ENCODE measurements around the gene SLC6A4.

SLC6A4 gene

DNA sequence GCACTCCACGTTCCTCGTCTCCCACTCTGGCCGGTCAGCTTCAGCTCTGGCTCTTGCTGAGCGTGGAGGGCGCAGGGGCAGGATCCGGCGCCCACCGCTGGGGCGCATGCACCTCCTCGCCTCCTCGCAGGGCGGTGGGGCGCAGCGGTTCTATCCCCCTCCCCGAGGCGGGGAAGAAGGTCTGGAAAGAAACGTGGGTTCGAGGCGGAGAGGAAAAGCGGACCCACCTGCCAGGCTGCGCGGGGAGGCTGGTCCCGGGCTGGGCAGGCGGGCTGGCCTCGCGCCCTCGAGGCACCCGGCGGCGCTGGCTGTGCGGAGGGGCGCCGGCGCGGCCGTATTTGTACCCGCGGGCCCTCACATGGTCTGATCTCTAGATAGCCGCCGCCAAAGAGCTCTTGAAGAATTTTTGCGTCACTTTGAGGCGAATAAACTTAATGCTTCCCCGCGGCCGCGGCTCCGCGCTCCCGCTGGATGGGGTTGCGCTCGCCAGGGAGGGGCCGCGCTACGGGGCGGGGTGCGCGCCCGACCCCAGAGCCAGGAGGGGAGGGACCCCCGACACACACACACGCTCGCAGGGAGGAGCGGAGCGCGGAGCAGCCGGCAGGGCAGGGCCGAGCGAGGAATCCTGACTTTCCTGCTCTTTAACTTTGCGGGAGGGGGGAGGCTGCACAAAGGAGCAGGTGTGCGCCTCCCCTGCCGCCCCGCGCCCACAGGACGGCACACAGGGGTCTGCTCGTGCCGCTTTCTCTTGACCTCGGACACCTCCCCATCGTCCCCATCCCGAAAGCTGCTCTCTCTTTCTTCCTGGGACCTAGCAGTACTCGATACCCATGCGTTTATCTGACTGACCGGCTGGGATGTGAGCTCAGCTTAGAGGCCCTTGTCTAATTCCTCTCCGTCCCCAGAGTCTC is at the start of gene SLC6A4:
Gene SLC6A4 (minus strand): TSS at position 312 of the 911 bp plus-strand sequence. CDS start 13,739 bp downstream, outside the sequence.
- peak; percentile 45 for DNase-seq (ENCODE audit: extremely low spot score)
- ChIA-PET CTCF (interaction anchor here (0.7 to 8.3 kb wide), 20 partner anchors 10 to 241 kb away, joined by 3 to 55 read pairs (median 5); partner anchors contain the start of gene GOSR1), POLR2A (no interaction called here)
- TF ChIP-seq, protein P1, sequence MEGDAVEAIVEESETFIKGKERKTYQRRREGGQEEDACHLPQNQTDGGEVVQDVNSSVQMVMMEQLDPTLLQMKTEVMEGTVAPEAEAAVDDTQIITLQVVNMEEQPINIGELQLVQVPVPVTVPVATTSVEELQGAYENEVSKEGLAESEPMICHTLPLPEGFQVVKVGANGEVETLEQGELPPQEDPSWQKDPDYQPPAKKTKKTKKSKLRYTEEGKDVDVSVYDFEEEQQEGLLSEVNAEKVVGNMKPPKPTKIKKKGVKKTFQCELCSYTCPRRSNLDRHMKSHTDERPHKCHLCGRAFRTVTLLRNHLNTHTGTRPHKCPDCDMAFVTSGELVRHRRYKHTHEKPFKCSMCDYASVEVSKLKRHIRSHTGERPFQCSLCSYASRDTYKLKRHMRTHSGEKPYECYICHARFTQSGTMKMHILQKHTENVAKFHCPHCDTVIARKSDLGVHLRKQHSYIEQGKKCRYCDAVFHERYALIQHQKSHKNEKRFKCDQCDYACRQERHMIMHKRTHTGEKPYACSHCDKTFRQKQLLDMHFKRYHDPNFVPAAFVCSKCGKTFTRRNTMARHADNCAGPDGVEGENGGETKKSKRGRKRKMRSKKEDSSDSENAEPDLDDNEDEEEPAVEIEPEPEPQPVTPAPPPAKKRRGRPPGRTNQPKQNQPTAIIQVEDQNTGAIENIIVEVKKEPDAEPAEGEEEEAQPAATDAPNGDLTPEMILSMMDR (IDR thresholded peaks at IDR 0.05; ENCODE audit: control extremely low read depth, extremely low read depth, low read depth, missing control alignments) = no peak

- TF ChIP-seq, protein P1 (IDR thresholded peaks at IDR 0.05; ENCODE audit: control extremely low read depth, extremely low read depth, low read depth, missing control alignments) = no peak
- CTCF ChIA-PET = interaction anchor here (0.9 to 2.3 kb wide), 7 partner anchors 14 to 186 kb away, joined by 3 to 9 read pairs (median 3); partner anchors contain the start of gene SLC6A4
- no peak for DNase-seq (ENCODE audit: extremely low spot score)
- POLR2A ChIA-PET = no interaction called here
Measured at GRCh38 chr17:30279156-30279555, 43.7 kb upstream of the SLC6A4 start.

DNA sequence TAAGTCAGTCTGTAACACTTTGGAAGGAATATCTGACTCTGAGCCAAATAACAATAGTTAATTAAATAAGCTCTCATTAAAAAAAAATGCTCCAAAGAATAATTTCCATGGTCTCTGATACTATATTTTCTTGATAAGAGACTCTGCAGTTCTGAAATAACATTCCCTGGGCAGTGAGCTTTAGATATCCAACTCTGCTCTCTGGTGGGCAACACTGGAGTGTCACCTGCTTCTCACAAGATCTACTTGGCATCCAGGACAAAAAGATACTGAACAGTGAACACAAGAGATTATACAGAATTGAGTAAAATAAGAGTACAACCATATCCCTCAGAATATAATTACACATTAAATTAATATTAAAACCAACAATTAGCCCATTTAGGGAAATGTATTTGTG is 42.5 kb upstream of the SLC6A4 start:
- ChIA-PET CTCF (interaction anchor here (0.7 to 1.3 kb wide), 7 partner anchors 8 to 174 kb away, joined by 3 to 4 read pairs (median 4); no protein-coding TSS in a partner anchor), POLR2A (no interaction called here)
- TF ChIP-seq, protein P1 (IDR thresholded peaks at IDR 0.05; ENCODE audit: control extremely low read depth, extremely low read depth, low read depth, missing control alignments) = peak; percentile 29
- no peak for DNase-seq (ENCODE audit: extremely low spot score)

DNA sequence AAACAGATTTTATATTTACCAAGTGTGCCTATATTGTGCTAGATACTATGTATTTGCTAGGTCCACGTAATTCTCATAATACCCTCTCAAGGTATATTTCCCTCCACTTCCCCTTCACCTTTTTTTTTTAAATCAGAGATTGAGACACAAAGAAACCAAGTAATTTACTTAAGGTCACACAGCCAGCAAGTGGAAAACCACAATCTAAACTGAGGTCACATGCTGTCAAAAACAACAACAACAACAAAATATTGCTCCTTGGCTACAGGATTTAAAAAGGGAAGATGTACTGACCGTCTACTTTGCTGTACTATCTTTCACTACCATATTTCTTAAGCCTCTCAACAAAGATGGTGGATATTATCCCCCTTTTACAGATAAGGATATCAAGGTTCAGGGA is 40.4 kb upstream of the SLC6A4 start:
- TF ChIP-seq, protein P1 (IDR thresholded peaks at IDR 0.05; ENCODE audit: control extremely low read depth, extremely low read depth, low read depth, missing control alignments) = no peak
- POLR2A ChIA-PET = no interaction called here
- no peak for DNase-seq (ENCODE audit: extremely low spot score)
- CTCF ChIA-PET = interaction anchor here (1.4 kb wide), 2 partner anchors 19 to 171 kb away, joined by 3 to 6 read pairs; no protein-coding TSS in a partner anchor

GRCh38 chr17:30274887-30275286 is 39.4 kb upstream of the SLC6A4 start:
- no peak for DNase-seq (ENCODE audit: extremely low spot score)
- CTCF ChIA-PET = interaction anchor here (1.4 to 2.2 kb wide), 3 partner anchors 18 to 170 kb away, joined by 3 to 8 read pairs (median 6); no protein-coding TSS in a partner anchor
- POLR2A ChIA-PET = no interaction called here
- TF ChIP-seq, protein P1 (IDR thresholded peaks at IDR 0.05; ENCODE audit: control extremely low read depth, extremely low read depth, low read depth, missing control alignments) = no peak

DNA sequence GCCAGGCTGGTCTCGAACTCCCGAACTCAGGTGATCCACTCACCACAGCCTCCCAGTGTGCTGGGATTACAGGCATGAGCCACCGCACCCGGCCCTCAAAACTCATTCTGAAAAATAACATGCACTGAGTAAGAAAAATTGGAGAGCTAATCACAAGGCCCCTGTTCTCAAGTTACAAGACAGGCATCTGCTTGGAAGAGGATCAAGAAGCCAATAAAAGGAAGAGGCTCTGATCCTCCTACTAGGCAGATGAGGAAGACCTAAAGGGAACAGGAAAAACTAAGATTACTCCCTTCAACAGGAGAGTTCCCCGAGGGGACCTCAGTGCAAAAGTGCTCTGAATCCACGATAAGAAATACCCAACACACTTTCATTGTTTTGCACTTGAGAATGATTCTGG is 37.9 kb upstream of the SLC6A4 start:
- ChIA-PET POLR2A (no interaction called here), CTCF (interaction anchor here (1.1 to 2.2 kb wide), 2 partner anchors 148 to 169 kb away, joined by 4 to 8 read pairs; no protein-coding TSS in a partner anchor)
- TF ChIP-seq, protein P1 (IDR thresholded peaks at IDR 0.05; ENCODE audit: control extremely low read depth, extremely low read depth, low read depth, missing control alignments) = no peak
- DNase-seq (ENCODE audit: extremely low spot score) = no peak

Data from GM10248 (cell line).